ENCODE data around the gene RPL32. TPM values are rescaled to one million over a fixed set of nuclear protein-coding genes. Genes with fewer than 3 reads are reported as not detected.
"Not testable (repeated sequence)": the region's sequence is repeated elsewhere in the genome, so short reads cannot be mapped to it uniquely, and the experiment has no call there.

The RPL32 gene
- total RNA-seq, 1 donor = 1,419 TPM

DNA sequence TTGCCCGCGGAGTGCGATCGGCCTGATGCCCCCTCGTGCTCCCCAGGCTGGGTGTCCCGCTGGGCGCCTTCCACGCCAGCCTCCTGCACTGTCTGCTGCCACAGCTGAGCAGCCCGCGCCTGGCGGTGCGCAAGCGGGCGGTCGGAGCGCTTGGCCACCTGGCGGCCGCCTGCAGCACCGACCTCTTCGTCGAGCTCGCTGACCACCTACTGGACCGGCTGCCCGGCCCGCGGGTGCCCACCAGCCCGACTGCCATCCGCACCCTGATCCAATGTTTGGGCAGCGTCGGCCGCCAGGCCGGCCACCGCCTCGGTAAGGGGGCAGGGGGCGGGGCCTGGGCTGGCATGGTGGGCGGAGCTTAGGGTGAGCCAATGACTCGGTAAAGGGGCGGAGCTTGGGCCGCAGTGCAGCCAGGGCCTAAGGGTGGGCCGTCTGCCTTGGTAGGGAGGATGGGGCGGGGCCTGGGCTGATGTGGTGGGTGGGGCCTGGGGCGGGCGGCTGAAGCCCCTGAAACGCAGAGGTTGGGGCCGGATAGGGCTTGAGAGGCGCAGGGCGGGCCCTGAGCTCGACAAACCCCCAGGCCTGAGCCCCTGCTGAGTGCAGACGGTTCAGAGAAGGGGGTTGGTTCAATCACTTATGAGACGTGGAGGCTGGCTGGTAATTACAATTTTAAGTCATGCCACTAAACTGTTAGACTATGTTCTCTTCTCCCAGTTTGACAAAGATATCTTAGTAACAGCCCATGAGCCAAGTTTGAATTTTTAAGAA is 31.2 kb downstream of the RPL32 start:
- DNase-seq (ENCODE audit: low read depth in 2 of 3, low spot score in 2 of 3) = peak; percentile 83 to 97 (median 95)

- no peak for DNase-seq (ENCODE audit: low read depth in 2 of 3, low spot score in 2 of 3)
Measured at GRCh38 chr3:12809435-12809834, 31.9 kb downstream of the RPL32 start.

GRCh38 chr3:12809001-12809400 is 32.4 kb downstream of the RPL32 start:
- DNase-seq (ENCODE audit: low read depth in 2 of 3, low spot score in 2 of 3) = no peak

GRCh38 chr3:12808587-12808986 is 32.8 kb downstream of the RPL32 start:
- no peak for DNase-seq (ENCODE audit: low read depth in 2 of 3, low spot score in 2 of 3)

- no peak for DNase-seq (ENCODE audit: low read depth in 2 of 3, low spot score in 2 of 3)
Measured at GRCh38 chr3:12807601-12808359, 33.6 kb downstream of the RPL32 start.

DNA sequence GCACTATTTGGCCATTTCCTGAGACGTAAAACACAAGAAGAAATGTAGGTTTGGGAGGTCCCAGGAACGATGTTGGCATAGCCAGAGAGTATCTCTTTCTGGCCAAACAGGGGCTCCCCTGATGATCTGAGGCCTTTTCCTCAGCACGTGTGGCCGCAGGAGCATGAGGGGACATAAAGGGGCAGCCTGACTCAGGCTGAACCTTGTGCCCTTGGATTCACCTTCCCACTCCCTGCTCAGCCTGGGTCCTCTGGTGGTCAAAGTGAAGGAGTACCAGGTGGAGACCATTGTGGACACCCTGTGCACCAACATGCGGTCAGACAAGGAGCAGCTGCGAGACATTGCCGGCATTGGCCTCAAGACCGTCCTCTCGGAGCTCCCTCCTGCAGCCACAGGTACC is 34.3 kb downstream of the RPL32 start:
- DNase-seq (ENCODE audit: low read depth in 2 of 3, low spot score in 2 of 3) = no peak

DNA sequence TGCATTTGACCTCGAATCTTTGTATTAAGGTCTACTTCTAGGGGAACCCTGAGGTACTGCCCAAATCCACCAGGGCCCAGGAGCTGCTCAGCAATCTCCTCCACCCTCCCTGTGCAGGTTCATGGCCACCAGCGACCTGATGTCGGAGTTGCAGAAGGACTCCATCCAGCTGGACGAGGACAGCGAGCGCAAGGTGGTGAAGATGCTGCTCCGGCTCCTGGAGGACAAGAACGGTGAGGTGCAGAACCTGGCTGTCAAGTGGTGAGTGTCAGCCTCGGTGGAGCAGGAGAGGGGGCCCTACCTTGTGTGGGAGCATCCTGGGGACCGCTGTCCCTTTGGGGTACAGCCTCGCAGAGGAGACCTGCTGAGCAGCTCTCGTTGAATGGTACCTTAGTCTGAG is 38.0 kb downstream of the RPL32 start:
- no peak for DNase-seq (ENCODE audit: low read depth in 2 of 3, low spot score in 2 of 3)

DNA sequence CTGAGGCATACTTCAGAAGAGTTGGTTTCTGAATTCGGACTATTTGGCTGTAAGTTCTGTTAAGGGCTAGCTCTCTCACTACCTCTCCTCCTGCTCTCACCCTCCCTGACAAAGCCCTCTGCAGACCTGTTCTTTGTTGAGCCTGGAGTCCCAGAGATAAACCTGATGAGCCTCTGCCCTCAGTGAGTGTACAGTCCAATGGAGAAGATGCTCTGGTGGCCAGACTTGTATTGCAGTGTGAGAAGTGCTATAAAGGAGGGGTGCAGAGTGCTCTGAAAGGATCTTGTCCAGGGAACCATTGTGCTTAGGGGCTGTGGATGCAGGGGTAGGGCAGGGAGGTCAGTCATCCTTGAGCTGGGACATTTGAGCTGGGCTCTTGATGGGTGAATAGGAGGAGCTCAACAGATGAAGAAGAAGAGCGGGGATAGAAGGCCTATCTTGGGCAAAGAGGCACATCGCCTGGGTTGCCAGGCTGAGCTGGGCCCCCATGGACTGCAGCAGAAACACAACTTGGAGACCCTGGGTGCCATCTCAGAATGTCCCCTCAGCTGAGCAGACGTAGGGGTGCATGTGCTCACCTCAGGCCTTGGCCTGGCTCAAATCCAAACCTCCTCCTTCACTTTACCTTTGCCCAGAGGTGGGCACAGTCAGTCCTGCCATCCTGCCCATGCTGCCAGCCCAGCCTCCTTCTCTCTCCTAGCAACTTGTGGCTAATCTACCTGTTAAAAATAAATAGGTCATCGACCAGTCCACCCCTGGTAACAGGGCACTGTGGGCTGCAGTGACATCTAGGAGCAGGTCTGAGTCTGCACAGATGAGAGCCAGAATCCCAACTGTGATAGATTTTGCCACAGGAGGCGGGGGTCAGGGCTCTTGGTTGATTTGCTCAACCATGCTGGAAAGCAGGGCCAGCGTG is 41.6 kb downstream of the RPL32 start:
- no peak for DNase-seq (ENCODE audit: low read depth in 2 of 3, low spot score in 2 of 3)

DNA sequence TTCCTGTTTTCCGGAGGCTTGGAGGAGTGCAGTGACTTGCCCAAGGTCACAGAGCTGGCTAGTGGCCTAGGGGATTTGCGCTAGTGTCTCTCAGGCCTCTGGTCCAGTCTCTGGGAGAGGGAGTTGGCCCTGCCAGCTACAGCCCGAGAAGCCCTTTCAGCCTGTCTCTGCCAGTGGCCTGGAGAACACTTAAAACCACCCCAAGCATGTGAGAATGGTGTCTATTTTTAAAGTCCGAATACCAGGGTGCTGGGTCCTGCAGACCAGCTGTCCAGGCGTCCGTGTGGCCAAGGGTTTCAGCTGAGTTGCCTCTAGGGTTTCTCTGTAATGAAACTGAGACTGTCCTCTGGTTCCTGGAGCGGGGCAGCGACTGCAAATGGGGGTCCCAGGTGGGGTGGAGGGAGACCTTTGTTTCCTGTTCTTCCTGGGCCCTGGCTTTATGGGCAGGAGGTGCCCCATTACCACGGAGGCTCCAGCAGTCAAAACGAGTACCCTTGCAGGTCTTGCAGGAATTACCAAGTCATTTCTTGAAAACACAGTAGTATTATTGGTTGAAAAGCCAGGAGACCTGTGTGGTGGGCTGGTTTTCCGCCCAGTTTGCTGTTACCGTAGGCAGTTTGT is 42.7 kb downstream of the RPL32 start:
- no peak for DNase-seq (ENCODE audit: low read depth in 2 of 3, low spot score in 2 of 3)

GRCh38 chr3:12797892-12798558 is 43.3 kb downstream of the RPL32 start:
- DNase-seq (ENCODE audit: low read depth in 2 of 3, low spot score in 2 of 3) = no peak

- DNase-seq (ENCODE audit: low read depth in 2 of 3, low spot score in 2 of 3) = no peak
Measured at GRCh38 chr3:12797124-12797891, 44.1 kb downstream of the RPL32 start.

- peak in 2 of 3 donors; percentile 46 to 55 for DNase-seq (ENCODE audit: low read depth in 2 of 3, low spot score in 2 of 3)
Measured at GRCh38 chr3:12796171-12797123, 44.9 kb downstream of the RPL32 start, which contains the start of gene CAND2. Gene CAND2, plus strand, starts transcription at chr3:12796680. Its CDS starts 41 bp downstream, at chr3:12796721.

DNA sequence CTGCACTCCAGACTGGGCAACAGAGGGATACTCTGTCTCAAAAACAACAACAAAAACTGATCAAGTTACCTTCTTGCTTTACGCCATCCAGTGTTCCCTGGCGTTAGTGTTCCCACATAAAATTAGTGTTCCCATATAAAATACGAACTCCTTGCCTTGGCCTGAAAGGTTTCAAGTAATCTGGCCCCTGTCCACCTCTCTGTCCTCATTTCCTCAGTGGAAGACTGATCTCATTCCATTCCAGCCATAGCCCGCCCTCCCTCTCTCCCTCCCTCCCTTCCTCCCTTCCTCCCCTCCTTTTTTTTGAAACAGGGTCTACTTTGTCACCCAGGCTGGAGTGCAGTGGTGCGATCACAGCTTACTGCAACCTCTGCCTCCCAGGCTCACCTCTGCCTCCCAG is 47.7 kb downstream of the RPL32 start:
- no peak for DNase-seq (ENCODE audit: low read depth in 2 of 3, low spot score in 2 of 3)

GRCh38 chr3:12791430-12791829 is 49.9 kb downstream of the RPL32 start:
- no peak for DNase-seq (ENCODE audit: low read depth in 2 of 3, low spot score in 2 of 3)

- not testable (repeated sequence) for DNase-seq (ENCODE audit: low read depth in 2 of 3, low spot score in 2 of 3)
Measured at GRCh38 chr3:12787967-12788690, 53.2 kb downstream of the RPL32 start.

DNA sequence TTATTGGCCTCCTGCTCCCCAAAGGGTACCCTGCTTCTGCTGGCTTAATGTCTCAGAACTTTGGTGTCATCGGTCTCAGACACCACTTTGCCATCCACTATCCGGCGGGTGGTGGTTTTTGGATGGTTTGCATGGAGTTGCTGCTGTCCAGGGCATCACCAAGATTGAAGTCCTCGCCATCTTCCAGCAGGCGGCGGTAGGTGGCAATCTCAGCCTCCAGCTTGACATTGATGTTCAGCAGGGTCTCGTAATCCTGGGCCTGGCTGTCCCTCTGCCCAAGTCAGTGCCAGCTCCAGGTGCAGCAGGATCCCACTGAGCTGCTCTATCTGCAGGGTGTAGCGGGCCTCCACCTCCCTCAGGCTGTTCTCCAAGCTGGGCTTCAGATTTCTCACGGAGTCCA is 54.0 kb downstream of the RPL32 start:
- peak in 2 of 3 donors; percentile 44 to 80 for DNase-seq (ENCODE audit: low read depth in 2 of 3, low spot score in 2 of 3)

DNA sequence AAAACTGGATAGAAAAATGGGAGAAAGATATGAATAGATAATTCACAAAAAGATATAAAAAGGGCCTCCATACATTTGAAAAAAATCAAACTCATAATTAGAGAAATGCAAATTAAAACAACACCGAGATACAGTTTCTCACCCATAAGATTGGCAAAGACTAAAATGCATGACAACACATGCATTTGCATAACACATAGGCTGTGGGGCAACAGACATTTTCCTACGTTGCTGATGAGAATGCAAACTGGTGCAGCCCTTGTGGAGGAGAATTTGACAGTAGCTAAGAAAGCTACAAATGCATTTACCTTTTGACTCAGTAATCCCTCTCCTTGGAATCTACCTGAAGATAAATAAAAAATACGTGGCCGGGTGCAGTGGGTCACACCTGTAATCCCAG is 56.3 kb downstream of the RPL32 start:
- DNase-seq (ENCODE audit: low read depth in 2 of 3, low spot score in 2 of 3) = no peak

All from hematopoietic multipotent progenitor cell (in vitro differentiated cells).